Lower leg skin (tissue), 3 donors: Measurements from ENCODE around the gene CAPN5.

Experiments used
- CTCF ChIP-seq, 3 donors: fragments of 450-650 bp; IDR thresholded peaks; one replicate each; pipeline ENCODE4 v1.5.1; 2016; ENCODE audit warnings: antibody characterized with exemption in 3 of 3, mild to moderate bottlenecking in 3 of 3, moderate library complexity in 2 of 3
- POLR2A ChIP-seq, 2 donors: fragments of 450-650 bp; IDR thresholded peaks; one replicate each; pipeline ENCODE4 v1.6.1; 2016 to 2017; ENCODE audit warnings: antibody characterized with exemption in 2 of 2, mild to moderate bottlenecking in 1 of 2, moderate library complexity in 1 of 2

- TF ChIP-seq CTCF (IDR thresholded peaks at IDR 0.05): no peak
- TF ChIP-seq POLR2A (IDR thresholded peaks at IDR 0.05): no peak
Observed at GRCh38 chr11:77137421-77137820, 70.7 kb downstream of the CAPN5 start.
